ENCODE data around the gene BICC1.

Gene BICC1

GRCh38 chr10:58556516-58557165 lies 44.0 kb downstream of the BICC1 start:
- DNase-seq (ENCODE audit: low read depth in 4 of 4, low spot score in 1 of 4), result no peak

DNA sequence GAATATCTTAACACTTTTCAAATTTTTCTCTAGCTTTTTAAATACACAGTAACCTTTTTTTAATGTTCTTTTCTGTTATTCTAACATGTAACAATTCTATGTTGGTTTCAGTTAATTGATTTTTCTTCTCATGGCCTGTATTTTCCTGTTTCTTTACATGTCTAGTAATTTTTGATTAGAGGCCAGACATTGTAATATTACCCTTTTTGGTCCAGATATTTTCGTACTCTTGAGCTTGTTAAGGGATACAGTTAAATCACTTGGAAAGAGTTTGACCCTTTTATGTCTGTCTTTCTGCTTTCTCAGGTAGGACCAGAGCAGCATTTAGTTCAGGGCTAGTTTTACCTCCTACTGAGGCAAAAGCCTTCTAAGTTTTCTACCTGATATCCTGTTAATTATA lies 45.0 kb downstream of the BICC1 start:
- DNase-seq (ENCODE audit: low read depth in 4 of 4, low spot score in 1 of 4), result no peak

DNA sequence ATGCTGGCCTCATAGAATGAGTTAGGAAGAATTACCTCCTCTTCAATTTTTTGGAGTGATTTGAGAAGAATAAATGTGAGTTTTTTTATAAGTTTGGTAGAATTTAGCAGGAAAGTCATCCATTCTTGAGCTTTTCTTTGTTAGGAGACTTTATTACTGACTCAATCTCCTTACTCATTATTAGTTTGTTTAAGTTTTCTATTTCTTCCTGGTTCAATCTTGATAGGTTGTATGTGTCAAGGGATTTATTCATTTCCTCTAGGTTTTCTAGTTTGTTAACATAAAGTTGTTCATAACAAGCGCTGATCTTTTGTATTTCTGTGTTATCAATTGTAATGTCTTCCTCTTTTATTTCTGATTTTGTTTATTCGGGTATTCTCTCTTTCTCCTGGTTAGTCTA lies 47.4 kb downstream of the BICC1 start:
- DNase-seq (ENCODE audit: low read depth in 4 of 4, low spot score in 1 of 4), result no peak

GRCh38 chr10:58565271-58565670 lies 52.6 kb downstream of the BICC1 start:
- no peak for DNase-seq (ENCODE audit: low read depth in 4 of 4, low spot score in 1 of 4)

DNA sequence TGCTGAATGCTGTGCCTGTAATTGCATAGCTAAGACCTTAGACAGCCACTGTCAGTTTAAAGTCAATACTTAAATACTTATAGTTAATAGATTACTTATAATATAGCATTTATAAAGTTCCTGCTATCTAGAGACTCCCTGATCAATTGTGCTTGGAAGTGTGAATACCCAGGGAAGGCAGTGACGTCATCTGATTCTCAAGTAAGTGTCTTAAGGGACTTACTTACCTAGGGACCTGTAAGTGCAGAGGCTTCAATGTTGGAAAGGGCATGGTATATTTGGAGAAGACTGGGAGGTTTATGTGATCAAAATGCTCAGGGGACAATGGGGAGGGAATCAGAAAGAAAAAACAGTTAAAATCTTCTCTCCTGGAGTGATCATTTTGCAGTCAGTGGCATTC lies 55.0 kb downstream of the BICC1 start:
- DNase-seq (ENCODE audit: low read depth in 4 of 4, low spot score in 1 of 4), result no peak

- no peak for DNase-seq (ENCODE audit: low read depth in 4 of 4, low spot score in 1 of 4)
Measured at GRCh38 chr10:58568428-58568935, 55.8 kb downstream of the BICC1 start.

- DNase-seq (ENCODE audit: low read depth in 4 of 4, low spot score in 1 of 4), result no peak
Measured at GRCh38 chr10:58570307-58570723, 57.6 kb downstream of the BICC1 start.

DNA sequence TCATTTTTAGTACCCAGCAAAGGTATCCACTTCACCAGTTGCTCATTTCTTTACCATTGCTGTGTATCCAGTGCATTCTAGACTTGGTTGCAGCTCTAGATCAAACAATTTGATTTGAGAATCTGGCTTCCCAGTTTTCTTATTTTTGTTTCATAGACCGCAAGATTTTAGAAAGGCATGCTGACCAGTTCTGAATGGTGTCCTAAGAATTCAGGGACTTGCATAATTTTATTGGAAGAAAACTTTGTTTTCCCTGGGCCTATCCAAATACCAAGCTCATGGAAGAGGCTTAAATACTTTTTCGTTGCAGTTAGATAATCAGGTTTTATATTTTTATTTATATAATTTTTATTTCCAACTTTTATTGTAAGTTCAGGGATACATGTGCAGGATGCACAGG lies 58.3 kb downstream of the BICC1 start:
- DNase-seq (ENCODE audit: low read depth in 4 of 4, low spot score in 1 of 4), result no peak

GRCh38 chr10:58573144-58573543 lies 60.5 kb downstream of the BICC1 start:
- DNase-seq (ENCODE audit: low read depth in 4 of 4, low spot score in 1 of 4), result no peak

GRCh38 chr10:58574058-58574457 lies 61.4 kb downstream of the BICC1 start:
- no peak for DNase-seq (ENCODE audit: low read depth in 4 of 4, low spot score in 1 of 4)

DNA sequence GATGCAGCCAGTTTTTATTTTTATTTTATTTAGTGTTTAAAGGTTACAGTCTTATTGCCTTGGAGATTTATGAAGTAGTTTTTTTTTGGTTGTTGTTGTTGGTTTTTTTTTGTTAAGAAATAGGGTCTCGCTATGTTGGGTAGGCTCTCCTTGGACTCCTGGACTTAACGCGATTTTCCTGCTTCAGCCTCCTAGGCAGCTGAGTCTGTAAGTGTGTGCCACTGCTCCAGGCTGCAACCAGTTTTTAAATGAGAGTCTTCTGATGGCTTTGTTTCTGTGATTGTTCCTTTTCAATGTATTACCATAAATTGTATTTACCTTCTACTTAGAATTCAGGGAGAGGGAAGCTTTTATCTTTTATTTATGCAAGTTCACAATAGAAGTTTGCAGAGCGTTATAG lies 62.8 kb downstream of the BICC1 start:
- DNase-seq (ENCODE audit: low read depth in 4 of 4, low spot score in 1 of 4), result no peak

DNA sequence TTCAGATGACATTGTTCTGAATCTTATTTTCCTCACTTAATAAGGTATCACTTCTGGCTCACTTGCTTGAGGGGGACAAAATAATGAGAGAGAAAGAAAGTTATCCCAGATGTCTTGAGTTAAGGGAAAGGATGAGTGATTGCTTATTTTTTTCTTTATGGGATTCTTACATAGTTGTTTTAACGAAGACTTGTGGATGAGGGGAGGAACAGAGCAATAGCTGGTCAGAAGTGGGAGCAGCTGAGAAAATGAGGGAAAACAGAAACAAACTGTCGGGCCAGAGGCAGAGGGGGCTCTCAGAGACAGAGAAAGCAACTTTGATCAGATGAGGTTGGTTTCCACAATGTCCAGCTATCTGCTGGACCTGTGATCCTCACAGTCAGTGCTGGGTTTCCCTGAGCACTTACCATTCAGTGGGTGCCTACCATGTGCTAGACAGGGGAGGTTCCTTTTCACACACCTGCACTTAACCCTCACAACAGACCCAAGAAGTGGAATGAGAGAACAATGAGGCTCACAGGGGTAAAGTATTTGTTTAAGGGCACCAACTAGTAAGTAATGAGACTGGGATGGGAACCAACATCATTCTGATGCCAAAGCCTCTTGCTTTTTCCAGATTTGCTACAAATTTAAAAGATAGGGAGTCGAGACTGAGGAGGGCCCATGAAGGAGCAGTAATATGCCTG lies 64.2 kb downstream of the BICC1 start:
- no peak for DNase-seq (ENCODE audit: low read depth in 4 of 4, low spot score in 1 of 4)

- no peak for DNase-seq (ENCODE audit: low read depth in 4 of 4, low spot score in 1 of 4)
Measured at GRCh38 chr10:58577437-58577777, 64.7 kb downstream of the BICC1 start.

DNA sequence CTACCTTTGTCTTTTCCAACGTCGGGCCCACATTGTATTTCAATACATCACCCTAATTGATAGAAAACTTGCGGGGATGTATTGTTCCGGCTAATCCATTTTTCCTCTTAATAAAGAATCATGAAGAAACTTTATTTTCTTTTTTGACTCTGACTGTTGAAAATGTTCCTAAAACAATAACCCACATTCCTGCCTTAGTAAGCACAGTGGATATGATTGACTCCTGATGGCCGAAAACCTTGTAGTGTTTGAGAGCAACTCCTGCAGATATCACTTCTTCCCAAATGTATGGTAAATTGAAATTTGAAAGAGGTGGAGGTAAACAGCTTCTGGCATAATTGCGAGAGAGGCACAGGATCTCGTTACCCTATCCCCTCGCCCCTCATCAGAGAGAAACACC lies 65.7 kb downstream of the BICC1 start:
- no peak for DNase-seq (ENCODE audit: low read depth in 4 of 4, low spot score in 1 of 4)

- DNase-seq (ENCODE audit: low read depth in 4 of 4, low spot score in 1 of 4), result no peak
Measured at GRCh38 chr10:58579011-58579655, 66.5 kb downstream of the BICC1 start.

GRCh38 chr10:58582045-58582444 lies 69.4 kb downstream of the BICC1 start:
- no peak for DNase-seq (ENCODE audit: low read depth in 4 of 4, low spot score in 1 of 4)

DNA sequence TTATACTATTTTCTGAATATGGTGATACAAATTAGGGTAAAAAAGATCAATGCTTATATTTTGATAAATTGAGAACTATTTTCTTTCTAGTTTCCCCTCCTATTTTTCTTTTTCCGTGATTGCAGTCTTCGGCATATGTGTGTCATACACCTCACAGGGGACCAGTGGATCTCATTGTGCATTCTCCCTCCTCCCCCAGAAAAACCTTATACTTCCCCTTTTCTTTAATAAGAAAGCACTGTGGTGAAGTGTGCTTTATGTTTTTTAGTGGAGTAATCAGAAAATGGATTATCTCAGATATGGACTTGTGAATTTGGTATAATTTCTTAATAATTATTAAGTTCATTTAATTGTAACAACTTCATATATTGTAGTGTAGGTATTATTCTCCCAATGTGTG lies 72.8 kb downstream of the BICC1 start:
- DNase-seq (ENCODE audit: low read depth in 4 of 4, low spot score in 1 of 4), result no peak

- no peak for DNase-seq (ENCODE audit: low read depth in 4 of 4, low spot score in 1 of 4)
Measured at GRCh38 chr10:58586282-58587245, 73.9 kb downstream of the BICC1 start.

GRCh38 chr10:58587676-58588075 lies 75.0 kb downstream of the BICC1 start:
- no peak for DNase-seq (ENCODE audit: low read depth in 4 of 4, low spot score in 1 of 4)

DNA sequence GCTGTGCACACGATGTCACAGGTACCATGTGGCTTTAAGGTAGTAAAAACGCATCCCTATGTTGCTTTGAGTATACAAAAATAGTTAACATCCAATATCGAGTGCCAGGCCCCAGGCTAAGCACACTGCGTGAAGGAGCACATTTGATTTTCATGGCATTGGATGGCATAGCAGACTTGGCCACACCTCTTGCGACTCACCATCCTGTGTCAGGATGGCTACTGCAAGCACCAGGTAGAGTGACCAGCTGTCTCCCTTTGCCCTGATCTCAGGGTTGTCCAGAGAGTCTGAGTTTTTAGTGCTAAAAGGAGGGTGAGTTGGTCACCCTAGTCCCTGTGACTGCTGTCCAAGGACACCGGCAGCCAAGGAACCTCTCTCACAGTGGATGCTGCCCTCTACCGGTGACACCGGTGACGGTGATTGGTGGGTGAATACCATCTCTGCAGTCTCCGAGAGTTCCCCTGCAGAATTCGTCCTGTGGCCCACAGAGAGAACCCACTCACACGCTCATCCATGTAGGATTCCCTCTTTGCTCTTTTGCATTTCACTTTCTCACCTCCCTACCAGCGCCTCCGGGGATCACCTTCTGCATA lies 76.1 kb downstream of the BICC1 start:
- DNase-seq (ENCODE audit: low read depth in 4 of 4, low spot score in 1 of 4), result no peak

All from stimulated activated CD4-positive, alpha-beta T cell treated with anti-CD3 and anti-CD28 coated beads, Interleukin-1b, Interleukin-23, amount 100 ng/mL, for 24 hours (primary cell).